ENCODE results near the gene SERF1B.
"Not testable (repeated sequence)": the region's sequence is repeated elsewhere in the genome, so short reads cannot be mapped to it uniquely, and the experiment has no call there.

Gene SERF1B

GRCh38 chr5:70025106-70025844 lies at the start of gene SERF1B:
Gene SERF1B, plus strand, starts transcription at chr5:70025251. Its CDS starts 201 bp downstream, at chr5:70025452.
- DNase-seq = not testable (repeated sequence)

- DNase-seq = not testable (repeated sequence)
These were observed 33.3 kb upstream of the SERF1B start for GRCh38 chr5:69991713-69992112.

GRCh38 chr5:69995535-69995934 lies 29.5 kb upstream of the SERF1B start:
- DNase-seq = not testable (repeated sequence)

- DNase-seq = not testable (repeated sequence)
These were observed 4.4 kb upstream of the SERF1B start for GRCh38 chr5:70020660-70021059.

- not testable (repeated sequence) for DNase-seq
These were observed 744 bp downstream of the SERF1B start for GRCh38 chr5:70025845-70026145.

GRCh38 chr5:70031204-70031603 lies 6.2 kb downstream of the SERF1B start:
- DNase-seq = not testable (repeated sequence)

- DNase-seq = not testable (repeated sequence)
These were observed 16.4 kb downstream of the SERF1B start for GRCh38 chr5:70041411-70041810.

- not testable (repeated sequence) for DNase-seq
These were observed 24.7 kb downstream of the SERF1B start for GRCh38 chr5:70049790-70050142.

- DNase-seq = not testable (repeated sequence)
These were observed 31.4 kb downstream of the SERF1B start for GRCh38 chr5:70056289-70056942.

- not testable (repeated sequence) for DNase-seq
These were observed 32.1 kb downstream of the SERF1B start for GRCh38 chr5:70057140-70057539.

- not testable (repeated sequence) for DNase-seq
These were observed 52.6 kb downstream of the SERF1B start for GRCh38 chr5:70077632-70078031.

GRCh38 chr5:70088907-70089464 lies 63.9 kb downstream of the SERF1B start:
- DNase-seq = not testable (repeated sequence)

- DNase-seq = not testable (repeated sequence)
These were observed 66.7 kb downstream of the SERF1B start for GRCh38 chr5:70091776-70092175.
